GM18511 (cell line): ENCODE results near the gene KRTAP9-8.
"Not testable (repeated sequence)": the region's sequence is repeated elsewhere in the genome, so short reads cannot be mapped to it uniquely, and the experiment has no call there.

Experiments
- ATAC-seq: cut with Tn5 transposase; IDR thresholded peaks from one replicate; pipeline ENCODE4 v1.9.1; 2021; ENCODE audit warnings: mild to moderate bottlenecking, moderate library complexity; ENCODE audit not compliant: unreplicated experiment

KRTAP9-8 gene

GRCh38 chr17:41255381-41256290 is 17.8 kb downstream of the KRTAP9-8 start, which contains the start of gene KRTAP9-9:
Gene KRTAP9-9 (plus strand): TSS chr17:41255384.
- not testable (repeated sequence) for ATAC-seq

DNA sequence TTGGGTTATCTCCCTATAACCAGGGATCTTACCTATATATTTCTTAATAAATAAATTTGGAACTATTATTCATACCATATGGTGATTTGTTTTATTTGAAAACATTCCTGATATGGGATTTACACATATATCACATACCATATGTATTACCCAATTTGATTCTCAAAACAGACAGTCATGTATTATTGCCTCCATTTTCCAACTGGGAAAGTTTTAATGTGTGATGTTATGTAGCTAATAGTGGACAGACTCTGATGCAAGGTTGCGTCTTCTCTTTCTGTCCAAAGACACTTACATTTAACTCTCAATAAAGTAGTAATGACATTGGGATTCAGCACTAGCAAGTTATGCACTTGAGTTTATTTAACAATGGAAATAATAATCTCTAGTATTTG is 18.5 kb downstream of the KRTAP9-8 start:
- ATAC-seq = no peak

GRCh38 chr17:41258406-41258805 is 20.6 kb downstream of the KRTAP9-8 start:
- ATAC-seq = no peak

DNA sequence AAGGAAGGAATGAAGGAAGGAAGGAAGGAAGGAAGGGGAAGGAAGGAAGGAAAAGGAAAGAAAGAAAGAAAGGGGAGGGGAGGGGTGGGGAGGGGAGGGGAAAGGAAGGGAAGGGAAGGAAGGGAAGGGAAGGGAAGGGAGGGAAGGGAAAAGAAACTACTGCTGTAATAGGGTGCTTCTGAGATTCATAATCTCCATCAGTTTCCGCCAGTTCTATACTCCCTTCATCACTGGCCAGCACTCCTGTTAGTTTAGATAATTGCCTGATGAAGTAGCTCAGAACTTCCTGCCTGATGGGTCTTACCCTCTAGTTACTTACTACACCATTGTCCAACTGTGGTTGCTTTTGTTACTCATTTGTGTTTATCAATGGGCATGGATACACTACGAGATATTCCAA is 25.4 kb downstream of the KRTAP9-8 start:
- no peak for ATAC-seq

DNA sequence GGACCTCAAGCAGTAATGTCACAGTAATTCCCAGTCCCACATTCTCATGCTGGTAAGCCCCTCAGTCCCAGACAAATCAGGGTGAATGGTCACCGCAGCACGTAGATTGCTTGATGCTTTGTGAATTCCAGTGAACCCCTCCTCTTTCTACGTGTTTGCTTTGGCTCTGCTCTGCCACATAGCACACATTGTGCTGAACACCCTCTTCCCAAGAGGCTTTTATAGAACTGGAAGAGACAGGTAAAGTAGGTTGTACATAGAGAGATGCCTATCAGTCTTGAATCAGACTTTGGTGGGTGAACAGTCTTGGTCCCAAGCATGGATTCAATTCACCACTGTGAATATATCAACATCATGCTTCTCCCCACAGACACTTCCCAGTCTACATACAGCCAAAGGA is 26.8 kb downstream of the KRTAP9-8 start:
- no peak for ATAC-seq

DNA sequence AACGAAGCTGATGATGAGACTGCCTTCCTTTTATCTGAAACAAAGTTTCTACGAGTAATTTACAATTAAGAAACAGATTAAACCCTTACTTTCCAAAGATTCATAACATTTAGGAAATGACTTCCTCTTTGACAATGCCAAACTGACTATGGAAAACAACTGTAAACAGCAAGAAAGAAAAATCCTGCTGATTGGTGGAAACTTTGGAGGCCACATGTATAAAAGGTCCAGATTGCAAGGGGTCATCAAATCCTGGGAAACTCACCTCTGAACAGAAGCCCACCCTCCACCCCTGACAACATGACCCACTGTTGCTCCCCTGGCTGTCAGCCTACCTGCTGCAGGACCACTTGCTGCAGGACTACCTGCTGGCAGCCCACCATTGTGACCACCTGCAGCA is 27.3 kb downstream of the KRTAP9-8 start, which contains the start of gene KRTAP9-6:
Gene KRTAP9-6, plus strand, starts transcription at position 301 of the 400 bp plus-strand sequence. Its CDS starts 0 bp downstream, at position 301.
- ATAC-seq = no peak

DNA sequence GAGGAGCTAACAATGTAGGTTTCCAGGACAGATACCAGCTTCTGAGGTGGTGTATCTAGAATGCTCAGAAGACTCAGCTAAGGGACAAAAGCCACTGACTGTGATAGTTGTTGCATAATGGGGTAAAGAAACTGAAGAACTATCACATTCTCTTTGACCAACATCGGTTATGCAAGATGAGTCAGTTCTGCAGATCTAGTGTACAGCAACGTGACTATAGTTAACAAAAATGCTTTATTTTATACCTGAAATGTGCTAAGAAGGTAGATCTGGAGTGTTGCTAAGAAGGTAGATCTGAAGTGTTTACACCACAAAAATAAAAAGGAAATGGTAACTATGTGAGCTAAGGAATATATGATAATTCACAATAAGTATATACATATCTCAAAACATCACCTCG is 29.9 kb downstream of the KRTAP9-8 start:
- ATAC-seq = no peak

DNA sequence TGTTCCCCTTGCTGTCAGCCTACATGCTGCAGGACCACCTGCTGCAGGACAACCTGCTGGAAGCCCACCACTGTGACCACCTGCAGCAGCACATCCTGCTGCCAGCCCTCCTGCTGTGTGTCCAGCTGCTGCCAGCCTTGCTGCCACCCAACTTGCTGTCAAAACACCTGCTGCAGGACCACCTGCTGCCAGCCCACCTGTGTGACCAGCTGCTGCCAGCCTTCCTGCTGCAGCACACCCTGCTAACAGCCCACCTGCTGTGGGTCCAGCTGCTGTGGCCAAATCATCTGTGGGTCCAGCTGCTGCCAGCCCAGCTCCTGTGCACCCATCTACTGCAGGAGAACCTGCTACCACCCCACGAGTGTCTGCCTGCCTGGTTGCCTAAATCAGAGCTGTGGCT is 33.5 kb downstream of the KRTAP9-8 start:
- not testable (repeated sequence) for ATAC-seq

GRCh38 chr17:41271858-41272257 is 34.1 kb downstream of the KRTAP9-8 start:
- no peak for ATAC-seq

GRCh38 chr17:41275648-41276190 is 37.9 kb downstream of the KRTAP9-8 start, which contains the start of gene KRTAP9-7:
Gene KRTAP9-7 (plus strand): TSS chr17:41275698. CDS start chr17:41275698, 0 bp downstream.
- not testable (repeated sequence) for ATAC-seq

GRCh38 chr17:41278176-41278955 is 40.6 kb downstream of the KRTAP9-8 start:
- no peak for ATAC-seq

DNA sequence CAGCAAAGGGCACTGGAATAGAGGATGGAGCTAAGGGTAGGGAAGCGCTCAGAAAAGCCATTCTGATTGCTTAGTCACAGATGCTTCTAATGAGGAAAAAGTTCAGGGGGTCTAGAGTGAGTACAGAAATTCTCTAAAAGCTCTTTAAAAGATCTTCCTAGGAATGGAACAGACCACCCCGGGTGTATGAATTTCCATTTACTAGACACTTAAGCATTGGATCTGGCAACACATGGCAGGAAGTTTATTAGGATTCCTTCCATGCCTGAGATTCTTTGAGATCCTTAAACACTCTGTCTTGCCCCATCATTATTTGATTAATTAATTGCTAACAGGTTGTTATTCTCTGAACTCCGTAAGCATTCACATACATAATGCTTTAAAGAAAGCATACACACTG is 46.2 kb downstream of the KRTAP9-8 start:
- no peak for ATAC-seq

DNA sequence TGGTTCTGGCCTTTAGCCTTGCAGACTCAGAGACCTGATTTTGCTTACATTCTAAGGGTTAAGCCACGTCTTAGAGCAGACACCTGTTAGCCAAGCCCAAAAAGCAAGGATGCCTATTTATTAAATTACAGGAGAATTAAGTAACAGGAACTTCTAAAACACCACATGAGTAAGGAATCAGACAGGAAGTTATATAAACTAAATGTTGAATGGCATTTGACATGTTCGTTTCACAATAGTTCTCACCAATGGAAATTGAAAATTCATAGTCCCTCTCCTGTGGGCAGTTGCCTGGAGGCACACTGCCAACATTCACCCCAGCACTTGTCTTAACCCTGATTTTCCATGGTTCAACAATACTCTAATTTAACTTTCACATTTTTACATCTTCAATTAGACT is 46.7 kb downstream of the KRTAP9-8 start:
- ATAC-seq = no peak

DNA sequence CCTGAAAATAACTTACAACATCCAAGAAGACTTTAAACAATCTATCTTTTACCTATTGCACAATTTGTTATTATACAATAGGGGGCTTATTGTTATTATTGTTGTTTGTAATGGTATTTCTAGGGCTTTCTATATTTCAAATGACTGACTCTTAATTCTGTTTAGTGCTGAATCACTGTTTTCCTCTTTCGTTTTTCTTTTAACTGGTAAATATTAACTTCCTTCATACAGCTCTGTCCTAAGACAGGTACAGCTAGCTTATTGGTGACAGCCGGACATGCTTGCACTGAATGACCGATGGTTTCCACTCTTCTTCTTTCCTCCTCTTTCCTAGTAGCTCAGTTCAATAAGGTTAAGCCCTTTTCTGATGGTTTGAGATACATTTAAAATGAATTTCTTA is 49.3 kb downstream of the KRTAP9-8 start:
- ATAC-seq = no peak
